Posterior vena cava (tissue), 2 donors: ENCODE measurements around the gene TP63. TPM values are rescaled to one million over a fixed set of nuclear protein-coding genes. Genes with fewer than 3 reads are reported as not detected.
"Not testable (repeated sequence)": the region's sequence is repeated elsewhere in the genome, so short reads cannot be mapped to it uniquely, and the experiment has no call there.

Source experiments
- DNase-seq: peaks from one replicate; pipeline ENCODE4 v3.0.0-alpha.2; 2020; ENCODE audit warnings: low spot score
- intact Hi-C, 2 donors: fragments of 100-400 bp; cut with DNase I; formaldehyde crosslinking; loops; one replicate each; pipeline versions ENCODE4 v1.14.1 to v1.14.2; 2022 to 2023
- long read RNA-seq, 2 donors: library from polyadenylated mRNA; unstranded; transcript quantifications; one replicate each; pipeline ENCODE4 v2.0.0, GENCODE V29; 2020 to 2021
- total RNA-seq, 2 donors: library from RNA; stranded (reverse); fragmentation: NEBNext Ultra II Directional; extraction: Animal tissue kit (Norgen Biotek cat#: 25700); gene quantifications; one replicate each; pipeline ENCODE4 v1.2.1, GENCODE V29; 2021
- donor health status: DM: yes; HTN: yes; CAD: no.
- donor health status: DM: yes; HTN: yes; CAD: no.

Gene TP63
- total RNA-seq: under 1 TPM; 0.19 to 0.46 TPM
- long read RNA-seq, donor 1: 0 reads
- long read RNA-seq, donor 2: 0 reads

DNA sequence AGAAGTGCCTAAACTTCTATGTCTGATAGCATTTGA is at the start of gene TP63:
Gene TP63 (plus strand): TSS at position 17 of the 36 bp plus-strand sequence. CDS start 127 bp downstream, outside the sequence.
- intact Hi-C loops: no loop called here
- no peak for DNase-seq

DNA sequence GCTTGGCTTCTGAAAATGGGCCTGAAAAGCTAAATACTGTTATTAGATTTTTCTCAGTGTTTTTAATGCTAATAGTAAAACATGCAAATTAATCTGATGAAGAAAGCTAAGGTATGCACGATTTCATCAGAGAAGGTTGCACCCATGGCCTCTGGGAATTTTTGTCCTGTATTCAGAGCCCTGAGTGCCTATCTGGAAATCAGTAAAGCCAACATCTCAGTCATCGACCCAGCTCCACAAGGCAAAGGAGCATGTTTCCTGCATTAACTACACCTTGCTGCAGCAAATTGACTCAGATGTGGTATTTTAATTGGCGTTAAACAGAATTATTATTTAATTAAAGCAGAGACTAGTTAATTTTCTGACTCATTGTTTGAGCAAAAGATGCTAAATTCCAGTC is 49.0 kb upstream of the TP63 start:
- DNase-seq: no peak
- intact Hi-C loops: no loop called here

DNA sequence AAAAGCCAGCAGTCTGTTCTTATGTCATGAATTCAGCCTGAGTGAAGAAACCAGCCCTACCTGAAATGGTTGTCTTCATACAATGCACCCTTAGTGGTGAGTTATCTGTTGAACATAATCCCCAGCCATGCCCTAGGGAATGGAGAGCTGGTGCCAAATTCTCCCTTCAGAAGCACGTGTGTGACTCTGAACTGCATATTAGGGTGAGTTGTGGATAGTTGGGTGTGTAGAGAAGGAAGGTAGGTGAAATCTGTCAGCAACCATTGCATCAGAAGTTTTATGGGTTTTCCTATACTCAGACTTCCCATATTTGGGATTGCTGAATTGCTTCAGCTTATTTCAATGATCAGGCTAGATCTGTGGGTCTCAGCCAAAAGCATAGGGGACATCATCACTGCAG is 46.5 kb upstream of the TP63 start:
- intact Hi-C loops: no loop called here
- no peak for DNase-seq

DNA sequence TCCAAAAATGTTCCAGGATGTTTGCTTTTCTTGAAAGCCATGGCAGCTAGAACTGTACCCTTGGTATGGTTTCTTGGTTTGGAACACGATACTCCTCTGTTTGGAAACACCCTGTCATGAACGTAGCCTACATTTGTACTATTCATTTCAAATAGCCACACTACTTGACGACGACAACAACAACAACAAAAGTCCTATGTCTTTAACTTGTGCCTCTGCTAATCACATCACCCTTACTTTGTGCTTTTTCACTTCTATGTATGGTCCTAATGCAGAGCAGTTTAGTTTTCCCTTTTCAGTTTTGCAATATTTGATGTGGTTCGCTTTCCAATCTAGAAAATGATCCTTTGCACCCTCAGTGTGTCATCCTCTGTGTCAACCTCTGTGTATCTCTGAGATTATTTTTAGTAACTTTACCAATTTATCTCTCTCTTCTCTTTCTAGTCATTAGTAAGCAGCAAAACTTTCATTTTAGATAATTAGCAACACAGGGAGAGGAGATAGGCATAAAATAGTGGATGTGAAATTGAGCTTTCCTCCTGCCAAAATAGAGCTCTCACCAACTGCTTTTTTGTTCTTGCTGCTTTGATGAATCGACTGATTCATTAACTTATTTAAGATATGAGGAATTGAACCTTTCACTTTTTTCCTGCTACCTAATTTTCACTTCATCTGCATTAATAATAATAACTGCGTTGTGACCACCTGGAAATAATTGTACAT is 44.1 kb upstream of the TP63 start:
- no peak for DNase-seq
- intact Hi-C loops: no loop called here

DNA sequence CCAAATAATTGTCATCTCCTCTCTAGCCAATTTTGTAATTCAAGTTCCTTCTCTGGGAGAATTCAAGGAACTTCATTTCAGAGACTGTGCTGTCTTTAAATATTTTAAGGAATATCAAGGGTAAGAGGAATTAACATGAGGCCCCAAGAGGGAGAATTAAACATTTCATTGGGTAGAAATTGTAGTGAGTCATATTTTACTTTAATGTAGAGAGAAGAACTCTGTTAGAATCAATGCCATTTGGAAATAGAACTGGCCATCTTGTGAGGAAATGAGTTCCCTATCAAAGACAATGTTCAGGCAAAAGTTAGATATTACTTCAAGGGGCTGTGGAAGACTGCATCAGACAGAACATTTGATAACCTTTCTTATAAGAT is 43.5 kb upstream of the TP63 start:
- intact Hi-C loops: no loop called here
- no peak for DNase-seq

DNA sequence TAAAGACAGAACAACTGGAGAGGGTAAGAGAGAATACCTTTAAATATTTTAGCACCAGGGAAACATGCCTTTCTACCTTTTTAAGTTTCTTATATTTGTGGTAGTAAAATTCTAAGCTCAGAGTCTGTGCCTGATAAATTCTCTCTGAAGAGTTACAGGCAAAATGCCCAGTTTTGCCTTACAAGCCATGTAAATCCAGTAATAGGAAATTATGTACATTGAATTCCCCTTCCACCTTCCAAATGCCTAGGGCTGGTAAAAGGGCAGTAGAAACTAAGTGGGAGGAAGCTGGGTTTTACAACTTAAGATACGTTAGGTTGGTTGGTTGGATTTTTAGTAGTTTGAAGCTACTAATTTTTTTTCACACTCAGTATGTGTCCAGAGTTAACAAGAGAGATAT is 43.1 kb upstream of the TP63 start:
- intact Hi-C loops: no loop called here
- no peak for DNase-seq

DNA sequence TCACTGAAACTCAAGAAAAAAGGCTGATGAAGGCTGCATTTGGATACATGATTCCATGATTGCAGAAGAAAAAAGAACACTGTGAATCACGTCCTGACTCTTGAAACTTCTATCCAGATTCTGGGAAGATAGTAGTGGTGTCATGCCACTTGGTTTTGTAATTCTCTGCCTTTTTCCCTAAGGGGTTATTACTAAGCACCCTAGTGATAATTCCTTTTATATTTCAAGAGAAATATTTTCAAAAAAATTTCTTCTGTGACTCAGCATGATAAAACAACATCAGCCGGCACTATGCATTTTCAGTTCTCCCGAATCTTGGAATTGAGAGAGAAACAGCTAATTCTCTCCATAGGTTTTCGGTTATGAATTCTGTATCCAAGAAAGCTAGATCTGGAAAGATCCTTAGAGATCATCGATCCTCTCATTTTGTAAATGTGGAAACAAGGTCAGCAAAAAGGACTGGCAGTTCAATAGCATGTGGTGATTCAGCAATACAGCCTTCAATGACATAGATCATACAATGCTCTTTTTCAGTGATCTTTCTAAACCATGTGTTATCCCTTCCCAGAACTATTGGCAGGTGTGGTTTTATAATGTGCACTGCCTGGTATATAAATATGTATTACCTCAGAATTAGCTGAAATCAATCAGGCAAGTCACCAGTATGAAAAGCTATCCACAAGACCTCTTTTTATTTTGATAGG is 42.6 kb upstream of the TP63 start:
- DNase-seq: no peak
- intact Hi-C loops: no loop called here

DNA sequence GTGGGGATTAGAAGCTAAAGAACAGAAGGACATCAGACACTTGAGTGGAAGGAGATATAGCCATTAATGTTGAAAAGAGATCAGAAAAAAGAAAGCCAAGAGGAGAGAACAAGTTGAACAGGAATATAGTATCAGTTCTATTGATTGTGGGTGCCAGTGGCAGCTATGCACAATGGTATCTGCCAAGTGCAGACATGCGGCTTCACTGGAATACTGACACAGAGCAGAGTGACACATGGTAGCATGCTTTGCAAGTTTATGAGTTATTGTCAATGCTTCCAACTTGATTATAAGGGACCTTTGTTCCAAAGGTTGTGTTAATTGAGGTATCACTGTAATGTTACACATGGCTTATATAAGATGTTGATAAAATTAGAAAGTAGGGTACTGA is 42.0 kb upstream of the TP63 start:
- DNase-seq: no peak
- intact Hi-C loops: no loop called here

DNA sequence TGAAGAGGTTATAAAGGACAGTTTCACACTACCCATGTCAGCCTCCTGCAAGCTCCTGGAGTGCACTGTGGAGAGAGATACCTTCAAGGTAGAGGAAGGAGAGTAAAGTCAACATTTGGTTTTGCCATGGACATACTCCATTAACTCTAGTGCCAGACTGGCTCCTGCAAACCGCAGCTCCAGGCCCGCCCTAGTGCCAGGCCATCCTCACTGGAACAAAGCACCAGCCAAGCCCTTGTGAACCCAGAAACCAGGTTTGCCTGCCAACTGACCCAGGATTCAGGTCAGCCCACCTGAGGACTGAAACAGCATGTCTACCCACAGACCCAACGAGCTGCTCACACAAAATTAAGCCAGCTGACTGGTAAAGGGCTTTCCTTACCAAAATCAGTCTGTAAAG is 41.0 kb upstream of the TP63 start:
- no peak for DNase-seq
- intact Hi-C loops: no loop called here

DNA sequence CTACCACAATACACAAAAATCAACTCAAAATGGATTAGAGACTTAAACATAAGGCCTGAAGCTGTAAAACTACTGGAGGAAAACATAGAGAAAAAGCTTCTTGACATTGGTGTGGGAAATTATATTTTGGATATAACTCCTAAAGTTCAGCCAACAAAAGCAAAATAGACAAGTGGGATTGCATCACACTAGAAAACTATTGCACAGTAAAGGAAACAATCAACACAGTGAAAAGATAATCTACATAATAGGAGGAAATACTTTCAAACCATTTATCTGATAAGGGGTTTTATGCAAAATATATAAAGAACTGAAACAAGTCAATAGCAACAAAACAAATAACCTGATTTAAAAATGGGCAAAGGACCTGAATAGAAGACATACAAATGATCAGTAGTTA is 37.6 kb upstream of the TP63 start:
- DNase-seq: no peak
- intact Hi-C loops: no loop called here

DNA sequence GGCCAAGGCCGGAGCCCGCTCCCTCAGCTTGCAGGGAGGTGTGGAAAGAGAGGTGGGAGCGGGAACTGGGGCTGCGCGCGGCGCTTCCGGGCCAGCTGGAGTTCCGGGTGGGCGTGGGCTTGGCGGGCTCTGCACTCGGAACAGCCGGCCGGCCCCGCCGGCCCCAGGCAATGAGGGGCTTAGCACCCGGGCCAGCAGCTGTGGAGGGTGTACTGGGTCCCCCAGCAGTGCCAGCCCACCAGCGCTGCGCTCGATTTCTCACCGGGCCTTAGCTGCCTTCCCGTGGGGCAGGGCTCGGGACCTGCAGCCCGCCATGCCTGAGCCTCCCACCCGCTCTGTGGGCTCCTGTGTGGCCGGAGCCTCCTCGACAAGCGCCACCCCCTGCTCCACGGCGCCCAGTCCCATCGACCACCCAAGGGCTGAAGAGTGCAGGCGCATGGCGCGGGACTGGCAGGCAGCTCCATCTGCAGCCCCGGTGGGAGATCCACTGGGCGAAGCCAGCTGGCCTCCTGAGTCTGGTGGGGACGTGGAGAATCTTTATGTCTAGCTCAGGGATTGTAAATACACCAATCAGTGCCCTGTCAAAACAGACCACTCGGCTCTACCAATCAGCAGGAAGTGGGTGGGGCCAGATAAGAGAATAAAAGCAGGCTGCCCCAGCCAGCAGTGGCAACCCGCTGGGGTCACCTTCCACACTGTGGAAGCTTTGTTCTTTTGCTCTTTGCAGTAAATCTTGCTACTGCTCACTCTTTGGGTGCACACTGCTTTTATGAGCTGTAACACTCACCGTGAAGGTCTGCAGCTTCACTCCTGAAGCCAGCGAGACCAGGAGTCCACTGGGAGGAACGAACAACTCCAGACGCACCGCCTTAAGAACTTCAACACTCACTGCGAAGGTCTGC is 34.9 kb upstream of the TP63 start:
- intact Hi-C loops, DNase-seq: not testable (repeated sequence)

DNA sequence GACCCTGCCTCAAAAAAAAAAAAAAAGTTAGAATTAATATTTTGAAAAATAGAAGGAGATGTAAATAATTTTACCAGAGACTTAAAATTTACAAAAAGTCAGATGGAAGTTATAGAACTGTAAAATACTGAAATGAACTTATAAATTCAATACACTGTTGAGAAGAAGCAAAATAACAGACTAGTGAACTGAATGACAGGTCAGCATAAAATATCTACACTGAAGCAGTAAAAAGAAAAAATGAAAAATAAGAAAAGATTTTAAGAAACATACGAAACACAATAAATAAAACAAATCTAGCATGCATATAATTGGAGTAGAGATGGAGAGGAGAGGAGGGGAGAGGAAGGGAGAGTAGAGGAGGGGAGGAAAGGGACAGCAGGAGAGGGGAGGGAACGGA is 33.3 kb upstream of the TP63 start:
- intact Hi-C loops: no loop called here
- no peak for DNase-seq

DNA sequence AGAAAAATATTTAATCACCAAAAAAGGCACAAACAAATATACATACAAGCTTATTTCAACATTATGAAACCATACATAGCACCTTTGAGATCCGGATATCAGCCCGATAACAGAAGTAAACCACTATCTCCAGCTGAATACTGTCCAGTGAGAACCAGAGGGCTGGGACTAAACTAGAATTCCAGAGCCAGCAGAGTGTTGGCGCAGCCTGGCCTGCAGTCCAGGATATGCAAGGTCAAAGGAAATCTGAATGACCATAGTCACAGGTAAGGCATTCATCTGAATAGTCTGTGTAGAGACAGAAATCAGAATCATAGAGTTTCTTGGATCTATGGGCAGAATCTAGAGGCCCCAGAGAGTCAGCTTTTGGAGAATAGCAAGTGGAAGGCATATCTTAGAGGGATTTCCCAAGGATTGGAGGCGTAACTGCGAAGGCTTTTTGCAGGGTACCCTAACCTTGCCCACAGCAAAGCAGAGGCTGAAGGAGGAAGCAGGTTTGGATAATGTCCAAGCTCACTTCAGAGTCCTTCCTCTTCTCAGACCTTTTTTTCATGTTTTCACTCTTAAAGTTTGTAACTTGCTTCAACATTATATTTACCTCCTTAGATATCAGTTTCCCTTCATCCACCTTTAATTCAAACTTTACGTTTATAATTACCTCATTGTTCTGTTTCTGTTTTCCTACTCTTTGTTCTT is 32.5 kb upstream of the TP63 start:
- intact Hi-C loops: no loop called here
- no peak for DNase-seq

DNA sequence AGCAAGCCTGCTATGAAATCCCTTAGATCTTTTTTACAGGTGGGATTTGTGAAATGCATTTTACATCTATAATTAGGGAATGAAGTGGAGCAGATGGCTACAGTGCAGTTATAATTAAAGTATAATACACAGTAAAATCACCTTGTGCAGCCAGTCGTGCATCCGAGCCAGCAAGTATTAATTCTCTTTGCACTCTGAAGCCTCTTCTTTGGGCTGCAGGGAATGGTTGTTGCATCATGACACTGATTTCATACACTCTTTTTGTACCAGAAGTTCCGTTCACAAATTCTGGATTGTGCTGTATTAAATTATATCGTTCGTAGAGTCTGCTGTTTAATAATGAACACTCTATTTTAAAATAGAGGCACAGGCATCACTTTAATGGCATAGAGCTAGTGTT is 28.7 kb upstream of the TP63 start:
- DNase-seq: no peak
- intact Hi-C loops: no loop called here

DNA sequence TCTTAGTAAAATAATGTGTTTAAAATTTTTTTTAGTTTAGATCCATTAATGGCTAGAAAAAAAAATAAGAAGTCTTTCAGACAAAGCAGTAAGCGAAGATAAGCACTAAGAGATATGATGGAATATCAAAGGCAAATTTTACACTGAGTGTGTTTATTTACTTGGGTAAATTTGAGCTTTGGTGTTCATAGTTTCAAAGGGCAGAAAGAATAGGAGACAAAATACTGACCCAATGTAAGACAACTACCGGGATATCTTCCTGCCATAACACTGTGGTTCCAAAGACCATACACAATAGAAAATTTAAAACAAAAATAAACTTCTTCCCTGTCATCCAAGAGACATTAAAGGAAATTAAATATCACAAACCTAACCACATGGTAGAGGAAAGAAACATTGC is 25.5 kb upstream of the TP63 start:
- no peak for DNase-seq
- intact Hi-C loops: no loop called here

DNA sequence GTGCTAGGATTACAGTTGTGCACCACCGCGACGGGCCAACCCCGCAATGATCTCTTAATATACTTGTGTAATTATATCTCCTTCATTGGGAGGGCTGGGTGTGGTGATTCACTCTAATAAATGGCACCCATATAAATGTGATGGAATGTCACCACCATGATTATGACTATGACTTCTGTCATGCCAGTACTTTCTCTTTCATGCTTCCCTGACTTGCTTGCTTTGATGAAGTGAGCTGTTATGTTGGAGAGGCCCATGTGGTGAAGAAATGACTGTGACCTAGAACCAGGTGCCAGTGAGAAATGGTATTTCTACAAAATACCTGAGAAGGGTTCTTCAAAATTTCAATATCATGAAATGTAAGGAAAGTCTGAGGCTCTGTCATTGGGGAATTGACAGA is 24.4 kb upstream of the TP63 start:
- no peak for DNase-seq
- intact Hi-C loops: no loop called here

DNA sequence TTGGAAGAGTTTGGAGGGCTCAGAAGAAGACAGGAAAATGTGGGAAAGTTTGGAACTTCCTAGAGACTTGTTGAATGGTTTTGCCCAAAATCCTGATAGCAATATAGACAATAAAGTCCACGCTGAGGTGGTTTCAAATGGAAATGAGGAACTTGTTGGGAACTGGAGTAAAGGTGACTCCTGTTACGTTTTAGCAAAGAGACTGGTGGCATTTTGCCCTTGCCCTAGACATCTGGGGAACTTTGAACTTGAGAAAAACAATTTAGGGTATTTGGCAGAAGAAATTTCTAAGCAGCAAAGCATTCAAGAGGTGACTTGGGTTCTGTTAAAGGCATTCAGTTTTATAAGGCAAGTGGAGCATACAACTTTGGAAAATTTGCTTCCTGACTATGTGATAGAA is 18.5 kb upstream of the TP63 start:
- DNase-seq, intact Hi-C loops: not testable (repeated sequence)

DNA sequence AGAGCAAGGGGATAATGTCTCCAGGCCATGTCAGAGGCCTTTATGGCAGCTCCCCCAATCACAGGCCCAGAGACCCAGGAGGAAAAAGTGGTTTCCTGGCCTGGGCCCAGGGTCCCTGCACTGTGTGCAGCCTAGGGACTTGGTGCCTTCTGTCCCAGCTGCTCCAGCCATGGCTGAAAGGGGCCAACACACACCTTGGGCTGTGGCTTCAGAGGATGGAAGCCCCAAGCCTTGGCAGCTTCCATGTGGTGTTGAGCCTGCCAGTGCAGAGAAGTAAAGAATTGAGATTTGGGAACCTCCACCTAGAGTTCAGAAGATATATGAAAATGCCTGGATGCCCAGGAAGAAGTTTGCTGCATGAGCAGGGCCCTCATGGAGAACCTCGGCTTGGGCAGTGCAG is 18.1 kb upstream of the TP63 start:
- no peak for DNase-seq
- intact Hi-C loops: no loop called here

DNA sequence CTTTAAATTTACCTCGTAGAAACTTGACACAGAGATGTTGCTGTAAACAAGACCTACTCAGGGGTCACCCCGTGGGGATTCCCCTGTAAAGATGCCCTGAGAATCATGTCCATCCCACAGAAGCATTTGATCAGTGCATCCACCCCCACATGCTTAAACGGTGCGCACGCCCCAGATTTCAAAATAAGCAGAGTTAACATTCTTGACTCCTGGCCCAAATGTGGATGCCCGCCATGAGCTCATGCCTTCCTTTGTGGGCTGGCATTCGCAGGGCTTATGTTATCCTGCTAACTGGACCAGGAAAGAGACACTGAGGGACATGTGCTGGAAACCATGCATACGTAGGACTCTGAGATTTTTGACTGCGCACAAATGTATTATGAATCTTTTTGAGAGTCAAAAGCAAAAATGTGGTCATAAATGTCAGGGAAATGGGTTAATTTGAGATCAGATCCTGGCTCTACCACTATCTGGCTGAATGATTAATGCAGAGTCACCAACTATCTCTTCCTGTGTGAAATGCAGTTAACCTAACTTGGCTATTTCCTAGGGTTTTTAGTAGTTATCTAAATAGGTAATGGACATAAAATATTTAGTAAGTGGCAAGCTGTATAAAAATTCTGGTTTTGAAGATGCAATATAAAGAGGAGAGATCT is 9.1 kb upstream of the TP63 start:
- DNase-seq: no peak
- intact Hi-C loops: no loop called here

DNA sequence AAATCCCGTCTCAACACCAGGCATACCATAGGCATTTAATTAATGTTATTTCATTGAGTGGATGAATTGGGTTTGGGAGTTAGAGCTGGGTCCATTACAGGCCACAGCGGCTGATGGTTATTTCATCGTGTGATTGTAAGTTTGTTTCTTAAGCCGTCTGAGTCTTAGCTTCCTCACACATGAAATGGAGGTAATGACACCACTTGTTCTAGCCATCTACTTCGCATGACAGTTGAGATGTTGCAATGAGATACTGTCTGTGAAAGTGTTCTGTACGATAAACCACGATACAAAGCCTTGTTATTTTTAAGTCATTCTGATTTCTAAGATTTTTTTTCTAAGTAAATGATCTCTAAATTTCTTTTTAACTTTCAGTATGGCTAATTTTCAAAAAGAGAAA is 8.6 kb upstream of the TP63 start:
- intact Hi-C loops: no loop called here
- no peak for DNase-seq
